ENCODE results near the gene GM2A.
"Not testable (repeated sequence)": the region's sequence is repeated elsewhere in the genome, so short reads cannot be mapped to it uniquely, and the experiment has no call there.

The GM2A gene

GRCh38 chr5:151254556-151254955 is 1.6 kb downstream of the GM2A start:
- DNase-seq, result no peak

- DNase-seq, result not testable (repeated sequence)
Observed at GRCh38 chr5:151254990-151255389, 2.0 kb downstream of the GM2A start.

GRCh38 chr5:151255621-151256286 is 2.8 kb downstream of the GM2A start:
- DNase-seq, result no peak

- no peak for DNase-seq
Observed at GRCh38 chr5:151257731-151258181, 4.8 kb downstream of the GM2A start.

- no peak for DNase-seq
Observed at GRCh38 chr5:151258201-151258611, 5.2 kb downstream of the GM2A start.

- no peak for DNase-seq
Observed at GRCh38 chr5:151258816-151259215, 5.8 kb downstream of the GM2A start.

- DNase-seq, result no peak
Observed at GRCh38 chr5:151259931-151260330, 6.9 kb downstream of the GM2A start.

GRCh38 chr5:151262532-151262931 is 9.5 kb downstream of the GM2A start:
- no peak for DNase-seq

- no peak for DNase-seq
Observed at GRCh38 chr5:151264113-151264512, 11.1 kb downstream of the GM2A start.

GRCh38 chr5:151267491-151268260 is 14.7 kb downstream of the GM2A start:
- DNase-seq, result no peak

GRCh38 chr5:151270599-151270998 is 17.6 kb downstream of the GM2A start:
- DNase-seq, result no peak

- DNase-seq, result no peak
Observed at GRCh38 chr5:151271336-151271735, 18.4 kb downstream of the GM2A start.

- DNase-seq, result no peak
Observed at GRCh38 chr5:151274666-151275065, 21.7 kb downstream of the GM2A start.

GRCh38 chr5:151275803-151276202 is 22.8 kb downstream of the GM2A start:
- no peak for DNase-seq

GRCh38 chr5:151278845-151279244 is 25.9 kb downstream of the GM2A start:
- DNase-seq, result no peak

- DNase-seq, result no peak
Observed at GRCh38 chr5:151280443-151280842, 27.5 kb downstream of the GM2A start.

- DNase-seq, result no peak
Observed at GRCh38 chr5:151281001-151281639, 28.1 kb downstream of the GM2A start.

- DNase-seq, result no peak
Observed at GRCh38 chr5:151283120-151283825, 30.3 kb downstream of the GM2A start.

- no peak for DNase-seq
Observed at GRCh38 chr5:151284392-151284967, 31.5 kb downstream of the GM2A start.

GRCh38 chr5:151285683-151286082 is 32.7 kb downstream of the GM2A start:
- no peak for DNase-seq

GRCh38 chr5:151286246-151286645 is 33.3 kb downstream of the GM2A start:
- DNase-seq, result no peak

- DNase-seq, result peak in 1 of 2 experiments; percentile 36
Observed at GRCh38 chr5:151288180-151288579, 35.2 kb downstream of the GM2A start.

GRCh38 chr5:151293624-151294023 is 40.6 kb downstream of the GM2A start:
- DNase-seq, result no peak

Data from NCI-H187 (cell line).